ENCODE results near the gene FUOM. TPM values are rescaled to one million over a fixed set of nuclear protein-coding genes. Genes with fewer than 3 reads are reported as not detected.

The FUOM gene
- total RNA-seq = 9.5 and 10.1 TPM in 2 replicates

GRCh38 chr10:133357285-133358161, at the start of gene FUOM:
Gene FUOM (minus strand): TSS chr10:133358019. CDS start chr10:133358007, 12 bp downstream.

GRCh38 chr10:133394064-133394663, 36.3 kb upstream of the FUOM start, which contains the start of gene MTG1:
Gene MTG1 (plus strand): TSS chr10:133394157. CDS start chr10:133394221, 64 bp downstream.

GRCh38 chr10:133379152-133379800, 21.5 kb upstream of the FUOM start, which contains the start of gene PAOX:
Gene PAOX (plus strand): TSS chr10:133379262. CDS start chr10:133379317, 55 bp downstream.

DNA sequence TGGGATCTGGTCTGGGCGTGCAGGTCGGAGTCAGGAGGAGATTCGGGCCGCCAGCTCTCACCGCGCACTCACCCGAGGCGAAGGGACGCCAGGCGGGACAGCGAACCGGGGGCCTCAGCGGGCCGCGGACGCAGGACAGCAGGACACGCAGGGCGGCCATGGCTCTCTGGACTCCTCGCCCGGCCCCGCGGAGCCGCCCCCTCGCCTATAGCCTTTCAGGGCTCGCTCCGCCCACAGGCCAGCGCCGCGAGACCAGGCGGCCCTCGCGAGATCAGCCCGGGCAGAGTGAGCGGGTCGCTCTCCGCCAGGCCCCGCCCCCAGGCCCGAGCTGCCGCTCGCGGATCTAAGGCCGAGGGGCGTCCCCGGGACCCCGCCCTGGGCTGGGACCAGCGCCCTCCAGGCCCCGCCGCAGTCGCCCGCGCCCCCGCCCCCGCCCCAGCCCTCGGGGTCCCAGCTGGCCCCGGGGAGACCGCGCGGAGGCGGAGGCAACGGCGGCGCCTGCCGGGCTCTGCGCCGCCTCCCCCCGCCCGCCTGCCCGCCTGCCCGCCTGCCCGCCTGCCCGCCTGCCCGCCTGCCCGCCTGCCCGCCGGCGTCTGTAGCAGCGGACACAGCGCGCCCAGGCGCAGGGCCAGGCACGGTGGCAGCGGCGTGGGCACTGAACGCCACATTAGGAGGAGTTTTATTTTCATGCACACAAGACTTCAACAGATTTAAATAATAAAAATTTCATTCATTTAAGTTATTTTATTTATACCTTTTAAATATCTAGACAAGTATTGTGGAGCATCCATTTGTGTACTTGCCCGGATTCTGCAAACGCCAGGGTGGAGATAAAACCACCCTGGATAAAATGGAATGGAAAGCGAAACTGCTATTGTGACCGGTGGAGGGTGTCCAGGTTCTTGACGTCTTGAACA, 15.6 kb upstream of the FUOM start, which contains the start of gene ECHS1:
Gene ECHS1, minus strand, starts transcription at position 181 of the 917 bp plus-strand sequence. Its CDS starts 21 bp downstream, at position 160.

DNA sequence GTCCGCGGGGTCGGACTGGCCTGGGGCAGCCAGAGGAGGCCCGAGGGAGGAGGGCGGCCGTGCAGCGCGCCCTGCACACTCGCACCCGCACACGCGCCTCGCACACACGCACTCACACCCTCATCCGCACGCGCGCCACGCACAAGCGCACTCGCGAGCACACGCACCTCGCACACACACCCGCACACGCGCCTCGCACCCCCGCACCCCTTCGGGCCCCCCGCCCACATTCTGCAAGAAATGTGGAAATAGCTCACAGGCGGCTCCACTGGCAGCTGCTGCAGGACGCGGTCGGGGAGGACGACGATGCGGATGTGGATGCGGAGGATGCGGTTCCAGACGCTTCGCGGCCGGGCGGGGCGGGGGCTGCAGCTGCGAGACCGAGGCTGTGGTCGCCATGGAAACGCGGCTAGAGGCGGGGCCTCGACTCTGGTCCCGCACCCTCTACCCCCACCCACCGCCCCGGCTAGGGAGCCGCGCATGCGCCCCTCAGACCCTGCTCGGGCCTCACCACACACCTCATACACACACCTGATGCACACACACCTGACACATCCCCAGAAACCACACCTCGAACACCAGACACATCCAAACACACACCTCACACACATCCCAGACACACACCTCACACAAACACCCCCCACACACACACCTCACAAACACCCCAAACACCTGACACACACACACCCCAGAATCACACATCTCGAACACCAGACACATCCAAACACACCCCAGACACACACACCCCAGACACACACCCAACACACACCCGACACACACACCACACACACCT, 21.0 kb downstream of the FUOM start, which contains the start of gene CALY:
Gene CALY, minus strand, starts transcription at position 320 of the 793 bp plus-strand sequence. CDS start 7,907 bp downstream, outside the sequence.

GRCh38 chr10:133308421-133309099, 49.3 kb downstream of the FUOM start, which contains the start of the genes TUBGCP2 and ZNF511:
Gene TUBGCP2 (minus strand): TSS chr10:133308872. CDS start chr10:133302941, 5,931 bp downstream.
Gene ZNF511 (plus strand): TSS chr10:133308914. CDS start chr10:133308944, 30 bp downstream.

Other genes starting within 250 kb of the FUOM start
- 1.3 and 3.2 TPM in 2 replicates for gene KNDC1, start 197.8 kb downstream of the FUOM start, total RNA-seq
- gene UTF1, start 127.8 kb downstream of the FUOM start, total RNA-seq = 0.12 TPM in 1 of 2 replicates, not detected in the other
- not detected in 2 replicates for gene VENTX, start 120.2 kb downstream of the FUOM start, total RNA-seq
- 8.1 and 11.0 TPM in 2 replicates for gene ADAM8, start 81.2 kb downstream of the FUOM start, total RNA-seq
- gene TUBGCP2, start 49.1 kb downstream of the FUOM start, total RNA-seq = 71.4 and 103 TPM in 2 replicates
- gene ZNF511, start 49.1 kb downstream of the FUOM start, total RNA-seq = 27.7 and 41.9 TPM in 2 replicates
- 0.25 TPM in 1 of 2 replicates, not detected in the other for gene CALY, start 21.1 kb downstream of the FUOM start, total RNA-seq
- not detected in 2 replicates for gene PRAP1, start 10.6 kb downstream of the FUOM start, total RNA-seq
- gene ECHS1, start 15.3 kb upstream of the FUOM start, total RNA-seq = 52.3 and 55.4 TPM in 2 replicates
- gene PAOX, start 21.2 kb upstream of the FUOM start, total RNA-seq = 4.0 and 9.2 TPM in 2 replicates
- gene MTG1, start 36.1 kb upstream of the FUOM start, total RNA-seq = 37.6 and 38.5 TPM in 2 replicates
- 0.22 and 0.50 TPM in 2 replicates for gene SPRN, start 66.6 kb upstream of the FUOM start, total RNA-seq
- 2.6 and 4.2 TPM in 2 replicates for gene SCART1, start 95.9 kb upstream of the FUOM start, total RNA-seq
- 0.22 and 0.37 TPM in 2 replicates for gene CYP2E1, start 169.3 kb upstream of the FUOM start, total RNA-seq
- gene SYCE1, start 207.6 kb upstream of the FUOM start, total RNA-seq = not detected in 2 replicates